ENCODE results near the gene RASGEF1C.
A peak's percentile ranks its signal among the peaks of the same experiment; 100 is the strongest.
"Not testable (repeated sequence)": the region's sequence is repeated elsewhere in the genome, so short reads cannot be mapped to it uniquely, and the experiment has no call there.

The RASGEF1C gene

GRCh38 chr5:180098991-180099732 is 109.8 kb downstream of the RASGEF1C start:
- no peak for DNase-seq

- no peak for DNase-seq
Observed at GRCh38 chr5:180098526-180098925, 110.5 kb downstream of the RASGEF1C start.

- no peak for DNase-seq
Observed at GRCh38 chr5:180097926-180098325, 111.1 kb downstream of the RASGEF1C start.

- no peak for DNase-seq
Observed at GRCh38 chr5:180097163-180097894, 111.7 kb downstream of the RASGEF1C start.

- no peak for DNase-seq
Observed at GRCh38 chr5:180096616-180097015, 112.4 kb downstream of the RASGEF1C start.

DNA sequence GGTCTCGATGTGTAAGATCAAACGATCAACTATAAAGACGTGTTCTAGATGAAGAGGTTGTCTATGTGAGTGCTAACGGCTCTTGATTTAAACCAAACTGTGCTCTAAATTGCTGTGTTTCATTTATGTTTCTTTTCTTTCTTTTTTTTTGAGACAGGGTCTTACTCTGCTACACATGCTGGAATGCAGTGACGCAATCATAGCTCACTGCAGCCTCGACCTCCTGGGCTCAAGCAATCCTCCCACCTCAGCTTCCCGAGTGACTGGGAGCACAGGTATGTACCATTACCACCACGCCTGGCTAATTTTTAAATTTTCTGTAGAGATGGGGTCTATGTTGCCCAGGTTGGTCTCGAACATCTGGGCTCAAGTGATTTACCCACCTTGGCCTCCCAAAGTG is 113.5 kb downstream of the RASGEF1C start:
- no peak for DNase-seq

- DNase-seq, result peak; percentile 42
Observed at GRCh38 chr5:180093651-180094382, 115.2 kb downstream of the RASGEF1C start.

- no peak for DNase-seq
Observed at GRCh38 chr5:180093241-180093640, 115.8 kb downstream of the RASGEF1C start.

- no peak for DNase-seq
Observed at GRCh38 chr5:180090769-180091546, 118.1 kb downstream of the RASGEF1C start.

- peak; percentile 76 for DNase-seq
Observed at GRCh38 chr5:180090098-180090768, 118.8 kb downstream of the RASGEF1C start.

- not testable (repeated sequence) for DNase-seq
Observed at GRCh38 chr5:180089628-180090027, 119.4 kb downstream of the RASGEF1C start.

DNA sequence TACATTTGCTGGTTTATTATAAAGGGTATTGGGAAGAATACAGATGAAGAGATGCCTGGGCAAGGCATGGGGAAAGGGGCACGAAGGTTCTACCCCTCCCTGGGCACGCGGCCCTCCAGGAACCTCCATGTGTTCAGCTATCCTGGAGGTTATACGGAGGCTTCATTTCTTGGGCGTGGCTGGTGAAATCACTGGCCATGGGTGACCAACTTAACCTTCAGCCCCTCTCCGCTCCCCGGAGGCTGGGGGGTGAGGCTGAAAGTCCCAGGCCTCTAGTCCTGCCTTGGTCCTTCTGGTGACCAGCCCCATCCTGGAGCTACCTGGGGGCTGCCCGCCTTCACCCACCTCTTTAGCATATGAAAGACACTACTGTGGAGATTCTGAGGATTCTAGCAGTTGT is 120.5 kb downstream of the RASGEF1C start:
- DNase-seq, result no peak

DNA sequence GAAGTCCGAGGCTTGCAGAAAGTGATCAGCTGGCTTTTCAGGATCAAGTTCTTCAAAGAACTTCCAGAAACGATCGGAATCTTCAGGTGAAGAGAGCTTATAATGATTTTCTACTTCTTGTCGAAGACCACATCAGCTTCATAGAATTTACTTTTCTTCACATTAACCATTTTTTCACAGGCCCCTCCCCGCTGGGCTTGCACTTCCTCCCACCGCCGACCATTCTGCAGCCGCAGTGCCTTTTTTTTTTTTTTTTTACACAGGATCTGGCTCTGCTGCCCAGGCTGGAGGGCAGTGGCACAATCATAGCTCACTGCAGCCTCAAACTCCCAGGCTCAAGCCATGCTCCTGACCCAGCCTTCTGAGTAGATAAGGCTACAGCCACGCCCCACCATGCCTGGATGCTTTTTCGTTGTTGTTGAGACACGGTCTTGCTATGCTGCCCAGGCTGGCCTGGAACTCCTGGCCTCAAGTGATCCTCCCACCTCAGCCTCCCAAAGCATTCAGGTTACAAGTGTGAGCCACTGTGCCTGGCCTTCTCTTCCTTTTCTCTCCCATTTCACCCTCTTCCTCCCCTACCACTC is 122.1 kb downstream of the RASGEF1C start:
- DNase-seq, result no peak

DNA sequence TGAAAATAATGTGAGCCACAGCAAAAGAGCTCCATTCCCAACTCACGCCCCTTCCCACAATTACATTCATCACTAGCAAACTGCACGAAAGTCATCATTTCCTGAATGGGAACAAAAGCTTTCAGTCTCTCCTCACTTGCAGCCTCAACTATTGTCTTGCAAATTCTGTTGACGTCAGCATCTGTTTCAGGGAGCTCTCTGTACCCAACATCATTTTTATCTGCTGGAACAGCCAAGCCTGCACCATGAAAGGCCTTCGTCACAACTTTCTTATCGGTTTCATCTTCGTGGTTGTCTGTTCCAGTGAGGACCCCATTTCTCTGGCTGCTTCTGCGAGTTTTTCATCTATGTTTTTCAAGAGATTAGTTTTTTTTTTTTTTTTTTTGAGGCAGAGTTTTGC is 123.2 kb downstream of the RASGEF1C start:
- DNase-seq, result peak; percentile 37

DNA sequence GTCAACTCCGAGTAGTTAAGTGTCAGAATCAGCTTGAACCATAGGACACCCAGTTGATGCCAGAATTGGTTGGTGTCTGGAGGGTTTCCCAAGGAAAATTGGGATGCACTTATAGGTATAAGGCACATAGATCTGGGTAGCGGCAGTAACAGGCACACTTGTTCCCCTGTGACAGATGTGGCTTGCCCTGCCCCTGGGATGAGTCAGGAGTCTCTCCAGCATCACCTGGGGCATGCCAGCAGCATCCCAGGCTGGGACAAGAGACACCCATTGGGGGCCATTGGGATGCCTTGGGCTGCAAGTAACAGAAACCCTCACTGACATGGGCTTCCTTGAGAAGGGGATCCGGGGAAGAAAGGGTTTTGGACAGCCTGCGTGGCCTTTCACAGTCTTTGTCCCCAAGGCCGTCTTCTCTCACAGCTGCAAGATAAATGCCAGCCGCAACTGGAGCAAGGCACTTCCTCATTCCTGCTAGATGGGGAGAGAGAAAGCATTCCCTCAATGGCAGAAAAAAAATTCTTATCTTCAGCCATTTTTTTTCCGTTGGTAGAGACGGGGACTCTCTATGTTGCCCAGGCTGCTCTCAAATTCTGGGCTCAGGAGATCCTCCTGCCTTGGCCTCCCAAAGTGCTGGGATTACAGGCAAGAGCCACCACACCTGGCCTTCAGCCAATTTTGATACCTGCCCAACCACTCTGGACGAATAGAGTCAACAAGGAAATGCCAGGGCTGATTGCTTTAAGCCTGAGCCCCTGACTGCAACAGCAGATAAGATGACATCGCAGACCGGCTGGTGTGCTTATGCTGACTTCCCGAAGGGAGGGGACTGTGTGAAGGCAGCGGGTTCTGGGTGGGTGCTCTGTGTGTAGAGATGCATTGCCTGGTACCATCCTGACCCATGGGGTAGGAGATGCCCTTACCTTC is 124.1 kb downstream of the RASGEF1C start:
- no peak for DNase-seq

- no peak for DNase-seq
Observed at GRCh38 chr5:180083529-180084060, 125.4 kb downstream of the RASGEF1C start.

DNA sequence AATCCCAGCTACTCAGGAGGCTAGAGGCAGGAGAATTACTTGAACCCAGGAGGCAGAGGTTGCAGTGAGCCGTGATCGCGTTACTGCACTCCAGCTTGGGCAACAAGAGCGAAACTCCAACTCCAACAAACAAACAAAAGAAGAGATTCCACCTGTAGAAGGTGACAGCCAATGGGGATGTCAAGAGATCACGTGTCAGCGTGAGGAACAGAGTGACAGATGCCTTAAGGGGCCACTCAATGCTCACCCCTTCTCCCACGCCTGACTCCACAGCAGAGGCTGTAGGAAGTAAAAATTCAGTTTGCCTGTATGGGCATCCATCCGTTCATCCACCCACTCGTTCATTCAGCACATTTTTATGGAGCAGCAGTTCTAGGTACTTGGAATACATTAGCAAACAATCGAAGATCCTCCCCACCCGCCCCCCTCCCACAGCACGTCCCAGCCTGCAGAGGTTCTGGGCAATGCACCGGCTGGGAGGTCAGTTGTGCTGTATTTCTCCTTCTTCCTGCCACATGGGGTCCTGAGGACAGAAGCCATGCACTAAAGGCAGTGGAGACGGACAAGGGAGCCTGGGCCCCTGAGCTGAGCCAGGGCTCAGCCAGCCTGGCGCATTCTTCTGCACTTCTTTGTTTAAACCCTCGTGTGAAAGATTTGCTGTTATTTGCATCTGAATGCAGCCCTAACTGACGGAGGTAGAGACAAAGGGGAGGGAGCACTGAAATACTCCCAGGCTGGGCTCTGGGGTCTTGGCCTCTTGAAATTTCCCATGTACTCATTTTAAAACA is 126.2 kb downstream of the RASGEF1C start:
- no peak for DNase-seq

DNA sequence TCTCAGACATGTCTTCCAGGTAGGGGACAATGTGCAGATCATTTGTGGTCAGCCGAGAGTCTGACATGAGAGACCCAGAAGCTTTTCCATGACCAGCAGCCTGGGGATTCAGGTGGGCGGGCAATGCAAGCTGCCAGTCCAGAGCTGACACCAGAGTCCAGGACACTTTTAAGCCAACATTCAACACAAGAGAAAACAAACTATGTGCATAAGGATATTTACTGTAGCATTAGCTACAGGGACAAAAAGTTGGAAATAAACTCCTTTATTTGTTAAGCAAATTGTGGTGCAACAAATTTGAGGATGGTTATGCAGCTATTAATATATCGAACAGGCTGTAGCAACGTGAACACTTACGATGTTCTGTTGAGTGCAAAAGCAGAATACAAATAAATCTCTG is 127.5 kb downstream of the RASGEF1C start:
- no peak for DNase-seq

- peak; percentile 47 for DNase-seq
Observed at GRCh38 chr5:180080486-180081280, 128.3 kb downstream of the RASGEF1C start.

Measured in CD4-positive, alpha-beta T cell treated with Interferon gamma for 1 hour (primary cell).